CD4-positive, alpha-beta T cell treated with Interleukin-17A for 1 hour (primary cell): ENCODE measurements around the gene SLC6A5.
"Not testable (repeated sequence)": the region's sequence is repeated elsewhere in the genome, so short reads cannot be mapped to it uniquely, and the experiment has no call there.

ENCODE experiments used
- DNase-seq: peaks from one replicate; pipeline ENCODE4 v3.0.0-alpha.2; 2020

SLC6A5 gene

GRCh38 chr11:20599221-20600019, at the start of gene SLC6A5:
Gene SLC6A5 (plus strand): TSS chr11:20599608. CDS start chr11:20599673, 65 bp downstream.
- no peak for DNase-seq

DNA sequence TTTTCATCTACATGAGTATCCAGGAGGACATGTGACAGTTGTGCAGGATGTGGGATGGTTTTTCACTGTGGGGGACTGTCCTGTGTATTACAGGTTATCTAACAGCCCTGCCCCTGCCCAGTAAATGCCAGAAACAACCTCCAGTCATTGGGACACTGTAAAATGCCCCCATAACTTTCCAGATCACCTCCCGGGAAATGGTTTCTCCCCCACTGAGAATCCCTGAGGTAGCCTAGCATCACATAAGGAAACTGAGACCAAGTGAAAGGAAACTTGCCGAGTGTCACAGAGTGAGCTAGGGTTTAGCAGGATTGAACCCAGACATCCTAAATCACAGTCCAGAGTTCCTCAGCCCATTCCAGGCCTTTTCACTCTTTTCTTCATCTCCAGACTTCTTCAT, 48.3 kb upstream of the SLC6A5 start:
- no peak for DNase-seq

DNA sequence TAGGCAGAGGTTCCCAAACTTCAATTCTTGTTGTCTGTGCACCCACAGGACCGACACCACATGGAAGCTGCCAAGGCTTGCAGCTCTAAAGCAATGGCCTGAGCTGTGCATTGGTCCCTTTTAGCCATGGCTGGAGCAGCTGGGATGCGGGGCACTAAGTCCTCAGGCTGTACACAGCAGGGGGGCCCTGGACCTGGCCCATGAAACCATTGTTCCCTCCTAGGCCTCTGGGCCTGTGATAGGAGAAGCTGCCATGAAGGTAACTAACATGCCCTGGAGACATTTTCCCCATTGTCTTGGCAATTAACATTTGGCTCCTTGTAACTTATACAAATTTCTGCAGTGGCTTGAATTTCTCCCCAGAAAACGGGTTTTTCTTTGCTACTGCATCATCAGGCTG, 43.6 kb upstream of the SLC6A5 start:
- no peak for DNase-seq

GRCh38 chr11:20556396-20556795, 43.0 kb upstream of the SLC6A5 start:
- DNase-seq, result not testable (repeated sequence)

GRCh38 chr11:20558741-20559140, 40.7 kb upstream of the SLC6A5 start:
- DNase-seq, result no peak

- no peak for DNase-seq
Observed at GRCh38 chr11:20559523-20560300, 39.7 kb upstream of the SLC6A5 start.

- DNase-seq, result no peak
Observed at GRCh38 chr11:20561915-20562314, 37.5 kb upstream of the SLC6A5 start.

GRCh38 chr11:20563866-20564265, 35.5 kb upstream of the SLC6A5 start:
- DNase-seq, result no peak

DNA sequence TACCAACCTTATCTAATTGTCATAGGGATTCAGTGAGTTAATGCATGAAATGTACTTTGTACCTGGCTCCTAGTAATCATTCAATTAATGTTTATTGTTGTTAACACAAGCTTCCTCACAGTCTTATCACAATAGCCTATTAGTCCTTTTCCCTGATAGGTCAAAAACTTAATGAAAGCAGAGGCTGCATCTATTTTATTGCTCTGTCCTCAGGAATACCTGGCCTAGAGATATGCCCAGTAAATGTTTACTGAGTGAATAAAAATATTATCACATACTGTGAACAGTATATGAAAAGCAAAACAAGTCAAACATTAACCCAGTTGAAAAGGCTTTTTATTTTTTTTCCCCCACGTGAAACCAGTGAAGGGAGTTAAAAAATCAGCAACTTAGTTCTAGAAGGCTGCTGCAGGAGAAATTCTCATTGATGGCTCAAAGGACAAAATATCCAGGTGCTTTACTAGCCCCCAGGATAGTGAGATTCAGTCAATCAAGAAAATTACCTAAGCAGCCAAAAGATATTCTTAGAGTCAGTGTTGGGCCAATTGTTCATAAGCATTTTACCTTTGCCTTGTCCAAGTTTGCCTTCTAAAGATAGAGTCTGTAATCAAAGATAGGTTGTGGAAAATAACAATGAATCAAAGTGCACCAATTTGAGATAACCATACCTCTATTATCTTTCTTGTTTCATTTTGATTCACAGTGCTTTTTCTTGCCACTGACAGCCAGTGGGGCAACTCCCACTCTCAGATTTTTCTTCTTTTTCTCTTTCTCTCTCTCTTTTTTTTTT, 34.4 kb upstream of the SLC6A5 start:
- no peak for DNase-seq

DNA sequence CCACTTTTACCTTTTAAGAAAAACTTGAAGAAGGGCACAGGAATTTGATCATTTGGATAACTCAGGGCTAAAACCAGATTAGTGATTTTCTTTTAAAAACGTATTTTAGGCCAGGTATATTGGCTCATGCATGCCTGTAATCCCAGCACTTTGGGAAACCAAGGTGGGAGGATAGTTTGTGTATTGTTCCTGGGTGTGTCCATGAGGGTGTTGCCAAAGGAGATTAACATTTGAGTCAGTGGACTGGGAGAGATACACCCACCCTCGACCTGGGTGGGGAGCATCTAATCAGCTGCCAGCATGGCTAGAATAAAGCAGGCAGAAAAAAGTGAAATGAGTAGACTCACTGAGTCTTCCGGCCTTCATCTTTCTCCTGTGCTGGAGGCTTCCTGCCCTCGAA, 33.3 kb upstream of the SLC6A5 start:
- not testable (repeated sequence) for DNase-seq

GRCh38 chr11:20566591-20567434, 32.6 kb upstream of the SLC6A5 start:
- no peak for DNase-seq

- DNase-seq, result not testable (repeated sequence)
Observed at GRCh38 chr11:20579725-20580124, 19.7 kb upstream of the SLC6A5 start.

DNA sequence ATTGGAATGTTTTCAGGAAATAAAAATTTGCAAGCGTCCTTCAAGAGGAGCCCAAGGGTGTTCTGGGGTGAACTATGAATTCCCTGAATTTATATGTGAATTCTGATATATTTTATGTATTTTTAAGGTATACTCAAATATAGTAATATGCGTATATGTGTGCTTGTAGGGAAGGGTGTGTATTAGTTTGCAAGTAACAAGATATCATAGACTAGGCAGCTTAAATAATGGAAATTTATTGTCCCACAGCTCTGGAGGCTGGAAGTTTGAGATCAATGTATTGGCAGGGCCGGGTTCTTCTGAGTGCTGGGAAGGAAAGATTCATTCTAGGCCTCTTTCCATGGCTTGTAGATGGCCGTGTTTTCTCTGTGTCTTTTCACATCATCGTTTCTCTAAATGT, 16.2 kb upstream of the SLC6A5 start:
- no peak for DNase-seq

GRCh38 chr11:20584093-20584774, 15.2 kb upstream of the SLC6A5 start:
- DNase-seq, result no peak

- DNase-seq, result no peak
Observed at GRCh38 chr11:20589796-20590195, 9.6 kb upstream of the SLC6A5 start.

- DNase-seq, result no peak
Observed at GRCh38 chr11:20590381-20590780, 9.0 kb upstream of the SLC6A5 start.

GRCh38 chr11:20592741-20593140, 6.7 kb upstream of the SLC6A5 start:
- no peak for DNase-seq

- DNase-seq, result no peak
Observed at GRCh38 chr11:20594274-20595061, 4.9 kb upstream of the SLC6A5 start.

DNA sequence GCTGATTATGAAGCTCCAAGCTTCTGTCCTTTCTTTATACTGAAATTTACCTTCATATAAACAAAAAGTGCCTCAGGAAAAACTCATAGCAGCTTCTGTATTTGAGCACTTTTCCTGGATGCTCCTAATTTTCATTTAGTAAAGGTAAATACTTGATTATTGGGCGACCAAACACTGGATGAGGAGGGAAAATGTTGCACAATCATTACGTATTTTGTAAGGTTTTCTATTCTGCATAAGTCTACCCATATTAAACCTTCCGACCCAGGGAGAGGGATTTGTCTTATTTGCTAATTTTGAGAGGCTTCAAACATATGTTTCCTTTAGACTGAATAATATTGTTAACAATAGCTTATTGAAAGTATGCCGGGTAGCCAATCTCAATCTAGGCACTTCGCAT, 4.3 kb upstream of the SLC6A5 start:
- no peak for DNase-seq

GRCh38 chr11:20596205-20597153, 2.9 kb upstream of the SLC6A5 start:
- no peak for DNase-seq
